HepG2 (cell line): ENCODE measurements around the gene CABLES1.

Experiments used
- YY1 ChIP-seq: IDR thresholded peaks from 2 replicates; pipeline ENCODE4 v1.6.1; 2011; ENCODE audit warnings: low read length, low read depth, moderate library complexity, mild to moderate bottlenecking; ENCODE audit not compliant: insufficient read depth, insufficient replicate concordance
- ZNF232 ChIP-seq: sonication (generic); formaldehyde crosslinking; IDR thresholded peaks from 2 replicates; pipeline ENCODE4 v1.4.0; 2020; ENCODE audit warnings: missing genetic modification reagents, borderline replicate concordance

- TF ChIP-seq ZNF232 (CRISPR knock-in tag): no peak
- TF ChIP-seq YY1: no peak
Measured at GRCh38 chr18:23205980-23206379, 70.7 kb downstream of the CABLES1 start.
